PC-9 (cell line): ENCODE results near the gene EMILIN1. TPM values are rescaled to one million over a fixed set of nuclear protein-coding genes. Genes with fewer than 3 reads are reported as not detected.
"Not testable (repeated sequence)": the region's sequence is repeated elsewhere in the genome, so short reads cannot be mapped to it uniquely, and the experiment has no call there.

Source experiments
- BruUV-seq: library from RNA; stranded (reverse); fragments of 400-500 nt; replicated peaks from 2 replicates; lab custom pipeline; 2021; lab: Mats Ljungman, UMichigan
- CTCF ChIA-PET: fragments of 300-600 bp; sonication (Branson Sonifier 250); formaldehyde crosslinking; loops from one replicate; lab custom pipeline; 2022; ENCODE audit warnings: antibody characterized with exemption; lab: Charles Lee
- POLR2A ChIA-PET: fragments of 300-600 bp; sonication (Branson Sonifier 250); formaldehyde crosslinking; loops from one replicate; lab custom pipeline; 2022; ENCODE audit warnings: antibody characterized with exemption; ENCODE audit not compliant: unreplicated experiment; lab: Charles Lee
- DNase-seq, 2 experiments: peaks; one replicate each; pipeline versions ENCODE4 v3.0.0 to v3.0.0-alpha.2; 2015 to 2022; ENCODE audit warnings: mixed read lengths in 1 of 2
- H2AFZ ChIP-seq: fragments of 200-600 bp; sonication (generic); 2 replicates; pipeline ENCODE4 v1.8.1; 2017; ENCODE audit warnings: antibody characterized with exemption
- H3F3A ChIP-seq: fragments of 200-600 bp; sonication (generic); 2 replicates; pipeline ENCODE4 v1.8.1; 2017; ENCODE audit warnings: antibody characterized with exemption, mild to moderate bottlenecking, low read depth; ENCODE audit not compliant: insufficient read depth
- H3K27ac ChIP-seq: fragments of 200-600 bp; sonication (generic); 2 replicates; pipeline ENCODE4 v1.6.1; 2016; ENCODE audit warnings: mixed run types
- H3K27me3 ChIP-seq: fragments of 200-600 bp; sonication (generic); 2 replicates; pipeline ENCODE4 v1.6.1; 2016; ENCODE audit warnings: low read depth, mixed run types; ENCODE audit not compliant: insufficient read depth
- H3K36me3 ChIP-seq: fragments of 200-600 bp; sonication (generic); 2 replicates; pipeline ENCODE4 v1.6.1; 2016; ENCODE audit warnings: low read depth, mixed run types
- H3K4me1 ChIP-seq: fragments of 200-600 bp; sonication (generic); replicated peaks from 2 replicates; pipeline ENCODE4 v1.6.1; 2016; ENCODE audit warnings: mixed run types; ENCODE audit not compliant: insufficient read depth
- H3K4me2 ChIP-seq: fragments of 200-600 bp; sonication (generic); 2 replicates; pipeline ENCODE4 v1.6.1; 2017; ENCODE audit warnings: mixed run types
- H3K4me3 ChIP-seq: fragments of 200-600 bp; sonication (generic); 2 replicates; pipeline ENCODE4 v1.6.1; 2016; ENCODE audit warnings: mixed run types
- H3K79me2 ChIP-seq: fragments of 200-600 bp; sonication (generic); 2 replicates; pipeline ENCODE4 v1.6.1; 2017; ENCODE audit warnings: low read depth, mixed run types
- H3K9me2 ChIP-seq: fragments of 200-600 bp; sonication (generic); 2 replicates; pipeline ENCODE4 v1.8.1; 2017; ENCODE audit warnings: mild to moderate bottlenecking; ENCODE audit not compliant: insufficient read depth
- H3K9me3 ChIP-seq: fragments of 200-600 bp; sonication (generic); 2 replicates; pipeline ENCODE4 v1.8.1; 2016; ENCODE audit warnings: low read depth; ENCODE audit not compliant: insufficient read depth
- H4K20me1 ChIP-seq: fragments of 200-600 bp; sonication (generic); 2 replicates; pipeline ENCODE4 v1.8.1; 2017; ENCODE audit not compliant: insufficient read depth
- CTCF ChIP-seq: fragments of 200-600 bp; sonication (generic); conservative IDR thresholded peaks from 2 replicates; pipeline ENCODE4 v1.6.1; 2017; ENCODE audit warnings: mixed run types, antibody characterized with exemption, mild to moderate bottlenecking, moderate library complexity
- EZH2 ChIP-seq: fragments of 200-600 bp; sonication (generic); IDR thresholded peaks from 2 replicates; pipeline ENCODE4 v1.8.0; 2017; ENCODE audit warnings: antibody characterized with exemption, low read depth
- intact Hi-C: fragments of 100-400 bp; cut with micrococcal nuclease; formaldehyde crosslinking; loops from one replicate; pipeline ENCODE4 v1.10.0; 2022; ENCODE audit not compliant: unreplicated experiment
- total RNA-seq: library from RNA; stranded (reverse); gene quantifications from 2 replicates; pipeline ENCODE4 v1.2.3, GENCODE V29; 2021

Gene EMILIN1
- total RNA-seq, 1 experiment from 2014 or later, result 1.6 TPM

- Histone ChIP-seq H3K36me3 (no peaks in the 10 kb centered on the region), H2AFZ (no peak overlapping the region), H3F3A (no peaks in the 10 kb centered on the region), H3K4me3 (no peak overlapping the region), H3K4me1 (no peaks in the 10 kb centered on the region), H3K27me3 (no peaks in the 10 kb centered on the region), H3K9me2 (no peaks in the 10 kb centered on the region), H3K27ac (no peak overlapping the region), H3K4me2 (no peak overlapping the region), H3K9me3 (no peaks in the 10 kb centered on the region), H3K79me2 (no peaks in the 10 kb centered on the region), H4K20me1 (no peaks in the 10 kb centered on the region)
- intact Hi-C loops, result no loop called here
- ChIA-PET POLR2A (no interaction called here), CTCF (no interaction called here)
- TF ChIP-seq CTCF (no peak), EZH2 (no peak)
- DNase-seq, result no peak
- no TSS peak for BruUV-seq
These were observed 27.6 kb downstream of the EMILIN1 start for GRCh38 chr2:27105981-27106380.

GRCh38 chr2:27108221-27108620, 29.8 kb downstream of the EMILIN1 start:
- H3K4me1 ChIP-seq, result no peaks in the 10 kb centered on the region
- POLR2A ChIA-PET, result interaction anchor here (0.5 kb wide), 1 partner anchor 61 kb away, joined by 29 read pairs; no protein-coding TSS in a partner anchor
- no peaks in the 10 kb centered on the region for H4K20me1 ChIP-seq

DNA sequence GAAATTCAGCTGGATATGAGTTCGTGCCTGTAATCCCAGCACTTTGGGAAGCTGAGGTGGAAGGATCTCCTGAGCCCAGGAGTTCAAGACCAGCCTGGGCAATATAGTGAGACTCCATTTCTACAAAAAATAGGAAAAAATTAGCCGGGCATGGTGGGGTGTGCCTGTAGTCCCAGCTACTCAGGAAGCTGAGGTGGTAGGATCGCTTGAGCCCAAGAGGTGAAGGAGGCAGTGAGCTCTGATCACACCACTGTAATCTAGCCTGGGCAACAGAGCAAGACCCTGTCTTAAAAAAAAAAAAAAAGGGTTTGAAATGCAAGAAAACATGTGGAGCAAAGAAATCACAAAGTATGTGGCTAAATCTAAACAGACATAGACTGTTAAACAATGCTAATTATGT, 30.7 kb downstream of the EMILIN1 start:
- CTCF ChIA-PET, result no interaction called here
- Histone ChIP-seq H3K36me3 (no peaks in the 10 kb centered on the region), H3K4me1 (no peaks in the 10 kb centered on the region), H2AFZ (no peak overlapping the region), H3K4me3 (no peak overlapping the region), H3K9me3 (no peaks in the 10 kb centered on the region), H3K9me2 (no peaks in the 10 kb centered on the region), H3K79me2 (no peaks in the 10 kb centered on the region), H3K27me3 (no peaks in the 10 kb centered on the region), H3K27ac (no peak overlapping the region), H4K20me1 (no peaks in the 10 kb centered on the region), H3F3A (no peaks in the 10 kb centered on the region), H3K4me2 (no peak overlapping the region)
- intact Hi-C loops, result no loop called here
- TF ChIP-seq CTCF, result no peak
- no peak for TF ChIP-seq EZH2
- POLR2A ChIA-PET, result no interaction called here
- no TSS peak for BruUV-seq
- no peak for DNase-seq

More at GRCh38 chr2:27108221-27108620, 29.8 kb downstream of the EMILIN1 start:
- Histone ChIP-seq H2AFZ (no peak overlapping the region), H3K27ac (no peak overlapping the region), H3K9me3 (no peaks in the 10 kb centered on the region), H3K4me3 (no peak overlapping the region), H3K9me2 (no peaks in the 10 kb centered on the region), H3K4me2 (no peak overlapping the region), H3K27me3 (no peaks in the 10 kb centered on the region), H3K79me2 (no peaks in the 10 kb centered on the region), H3K36me3 (no peaks in the 10 kb centered on the region), H3F3A (no peaks in the 10 kb centered on the region)
- no peak for TF ChIP-seq CTCF
- no peak for TF ChIP-seq EZH2
- CTCF ChIA-PET, result no interaction called here
- no TSS peak for BruUV-seq
- DNase-seq, result no peak
- intact Hi-C loops, result no loop called here

DNA sequence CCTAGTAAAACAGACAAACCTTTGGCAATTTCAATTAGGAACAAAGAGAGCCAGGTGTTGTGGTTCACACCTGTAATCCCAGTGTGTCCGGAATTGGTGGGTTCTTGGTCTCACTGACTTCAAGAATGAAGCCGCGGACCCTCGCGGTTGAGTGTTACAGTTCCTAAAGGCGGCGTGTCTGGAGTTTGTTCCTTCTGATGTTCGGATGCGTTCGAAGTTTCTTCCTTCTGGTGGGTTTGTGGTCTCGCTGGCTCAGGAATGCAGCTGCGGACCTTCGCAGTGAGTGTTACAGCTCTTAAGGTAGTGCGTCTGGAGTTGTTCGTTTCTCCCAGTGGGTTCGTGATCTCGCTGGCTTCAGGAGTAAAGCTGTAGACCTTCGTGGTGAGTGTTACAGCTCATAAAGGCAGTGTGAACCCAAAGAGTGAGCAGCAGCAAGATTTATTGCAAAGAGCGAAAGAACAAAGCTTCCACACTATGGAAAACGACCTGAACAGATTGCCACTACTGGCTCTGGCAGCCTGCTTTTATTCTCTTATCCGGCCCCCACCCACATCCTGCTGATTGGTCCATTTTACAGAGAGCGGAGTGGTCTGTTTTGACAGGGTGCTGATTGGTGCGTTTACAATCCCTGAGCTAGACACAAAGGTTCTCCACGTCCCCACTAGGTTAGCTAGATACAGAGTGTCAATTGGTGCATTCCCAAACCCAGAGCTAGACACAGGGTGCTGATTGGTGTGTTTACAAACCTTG, 32.4 kb downstream of the EMILIN1 start:
- H3K9me2 ChIP-seq, CTCF ChIA-PET, H2AFZ ChIP-seq, H3K4me1 ChIP-seq, H3K4me2 ChIP-seq, intact Hi-C loops, H3K9me3 ChIP-seq, H3K27ac ChIP-seq, H3K36me3 ChIP-seq, H4K20me1 ChIP-seq, H3K79me2 ChIP-seq, H3K4me3 ChIP-seq, H3K27me3 ChIP-seq, H3F3A ChIP-seq, DNase-seq, BruUV-seq: not testable (repeated sequence)
- POLR2A ChIA-PET, result interaction anchor here (0.7 kb wide), 1 partner anchor 14 kb away, joined by 3 read pairs; no protein-coding TSS in a partner anchor

DNA sequence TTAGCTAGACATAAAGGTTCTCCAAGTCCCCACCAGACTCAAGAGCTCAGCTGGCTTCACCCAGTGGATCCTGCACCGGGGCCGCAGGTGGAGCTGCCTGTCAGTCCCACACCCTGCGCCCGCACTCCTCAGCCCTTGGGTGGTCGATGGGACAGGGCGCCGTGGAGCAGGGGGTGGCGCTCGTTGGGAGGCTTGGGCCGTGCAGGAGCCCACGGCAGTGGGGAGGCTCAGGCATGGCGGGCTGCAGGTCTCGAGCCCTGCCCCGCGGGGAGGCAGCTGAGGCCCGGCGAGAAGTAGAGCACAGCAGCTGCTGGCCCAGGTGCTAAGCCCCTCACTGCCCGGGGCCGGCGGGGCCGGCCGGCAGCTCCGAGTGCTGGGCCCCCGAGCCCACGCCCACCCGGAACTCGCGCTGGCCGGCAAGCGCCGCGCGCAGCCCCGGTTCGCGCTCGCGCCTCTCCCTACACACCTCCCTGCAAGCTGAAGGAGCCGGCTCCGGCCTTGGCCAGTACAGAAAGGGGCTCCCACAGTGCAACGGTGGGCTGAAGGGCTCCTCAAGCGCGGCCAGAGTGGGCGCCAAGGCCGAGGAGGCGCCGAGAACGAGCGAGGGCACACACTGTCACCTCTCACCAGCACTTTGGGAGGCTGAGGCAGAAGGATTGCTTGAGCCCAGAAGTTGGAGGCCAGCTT, 33.1 kb downstream of the EMILIN1 start:
- H4K20me1 ChIP-seq, CTCF ChIA-PET, DNase-seq, H3K9me3 ChIP-seq, H3K79me2 ChIP-seq, H3K4me3 ChIP-seq, H3K36me3 ChIP-seq, H3K27me3 ChIP-seq, H3F3A ChIP-seq, H3K9me2 ChIP-seq, H3K4me2 ChIP-seq, intact Hi-C loops, H3K27ac ChIP-seq, BruUV-seq, H3K4me1 ChIP-seq, H2AFZ ChIP-seq: not testable (repeated sequence)
- POLR2A ChIA-PET, result interaction anchor here (0.6 to 0.7 kb wide), 2 partner anchors 15 to 51 kb away, joined by 3 to 4 read pairs; no protein-coding TSS in a partner anchor
